ENCODE data around the gene VAV2.

DNA sequence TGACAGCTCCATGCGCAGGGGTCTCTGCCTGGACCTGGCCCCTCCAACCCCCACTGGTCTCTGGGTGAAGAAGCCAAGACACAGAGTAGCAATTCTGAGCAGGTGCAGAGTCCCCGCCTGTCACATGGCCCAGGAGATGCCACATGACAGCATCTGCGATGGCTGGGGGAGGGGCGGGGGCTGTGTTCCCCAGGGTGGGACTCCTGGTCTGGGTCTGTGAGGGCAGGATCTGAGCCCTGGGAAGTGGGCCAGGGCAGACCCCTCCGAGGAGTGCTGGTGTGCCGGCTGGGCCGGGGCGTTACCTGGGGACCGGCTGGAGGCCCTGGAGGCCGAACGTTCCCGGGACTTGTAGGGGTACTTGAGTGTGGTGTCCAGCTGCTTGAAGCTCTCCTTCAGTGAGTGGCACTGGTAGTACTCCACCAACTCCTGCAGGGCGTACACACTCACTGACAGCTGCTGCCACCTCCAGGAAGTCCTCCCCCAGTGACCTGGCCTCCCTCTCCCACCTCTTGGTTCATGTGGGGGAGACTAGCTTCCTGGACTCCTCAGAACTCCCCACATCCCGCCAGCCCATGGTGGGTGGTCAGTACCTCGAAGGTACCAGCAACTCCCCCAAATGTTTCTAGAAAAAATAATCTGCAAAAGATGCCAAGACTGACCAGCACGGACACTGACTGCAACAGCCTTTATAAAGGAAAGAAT lies 221.9 kb downstream of the VAV2 start:
- TF ChIP-seq, protein P1, sequence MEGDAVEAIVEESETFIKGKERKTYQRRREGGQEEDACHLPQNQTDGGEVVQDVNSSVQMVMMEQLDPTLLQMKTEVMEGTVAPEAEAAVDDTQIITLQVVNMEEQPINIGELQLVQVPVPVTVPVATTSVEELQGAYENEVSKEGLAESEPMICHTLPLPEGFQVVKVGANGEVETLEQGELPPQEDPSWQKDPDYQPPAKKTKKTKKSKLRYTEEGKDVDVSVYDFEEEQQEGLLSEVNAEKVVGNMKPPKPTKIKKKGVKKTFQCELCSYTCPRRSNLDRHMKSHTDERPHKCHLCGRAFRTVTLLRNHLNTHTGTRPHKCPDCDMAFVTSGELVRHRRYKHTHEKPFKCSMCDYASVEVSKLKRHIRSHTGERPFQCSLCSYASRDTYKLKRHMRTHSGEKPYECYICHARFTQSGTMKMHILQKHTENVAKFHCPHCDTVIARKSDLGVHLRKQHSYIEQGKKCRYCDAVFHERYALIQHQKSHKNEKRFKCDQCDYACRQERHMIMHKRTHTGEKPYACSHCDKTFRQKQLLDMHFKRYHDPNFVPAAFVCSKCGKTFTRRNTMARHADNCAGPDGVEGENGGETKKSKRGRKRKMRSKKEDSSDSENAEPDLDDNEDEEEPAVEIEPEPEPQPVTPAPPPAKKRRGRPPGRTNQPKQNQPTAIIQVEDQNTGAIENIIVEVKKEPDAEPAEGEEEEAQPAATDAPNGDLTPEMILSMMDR (IDR thresholded peaks at IDR 0.05), result no peak
- TF ChIP-seq ZFX (IDR thresholded peaks at IDR 0.05; ENCODE audit: borderline replicate concordance), result no peak
